OCI-LY1 (cell line): ENCODE data around the gene CELF2.

Experiments
- H2AFZ ChIP-seq: fragments of 200-600 bp; sonication (generic), shearing (Covaris generic); 2 replicates; pipeline ENCODE4 v1.6.0; 2014; ENCODE audit warnings: antibody characterized with exemption, mild to moderate bottlenecking, low read length
- H3F3A ChIP-seq: fragments of 200-600 bp; sonication (generic), shearing (Covaris generic); 2 replicates; pipeline ENCODE4 v1.6.0; 2014; ENCODE audit warnings: mild to moderate bottlenecking, antibody characterized with exemption, low read length, moderate library complexity; ENCODE audit not compliant: insufficient read depth
- H3K27ac ChIP-seq: fragments of 200-600 bp; sonication (generic); 2 replicates; pipeline ENCODE4 v1.5.1; 2014; ENCODE audit warnings: low read length, mixed run types, mild to moderate bottlenecking, low read depth; ENCODE audit not compliant: poor library complexity, severe bottlenecking
- H3K27me3 ChIP-seq: fragments of 200-600 bp; sonication (generic); 2 replicates; pipeline ENCODE4 v1.6.0; 2014; ENCODE audit warnings: antibody characterized with exemption, mild to moderate bottlenecking, low read length, moderate library complexity; ENCODE audit not compliant: insufficient read depth
- H3K36me3 ChIP-seq: fragments of 200-600 bp; sonication (generic); 2 replicates; pipeline ENCODE4 v1.6.1; 2014; ENCODE audit warnings: mild to moderate bottlenecking, antibody characterized with exemption, low read length, moderate library complexity, mixed read lengths; ENCODE audit not compliant: insufficient read depth
- H3K4me1 ChIP-seq: fragments of 200-600 bp; sonication (generic); 2 replicates; pipeline ENCODE4 v1.5.1; 2014; ENCODE audit warnings: mild to moderate bottlenecking, low read length, moderate library complexity; ENCODE audit not compliant: insufficient read depth, severe bottlenecking
- H3K4me2 ChIP-seq: fragments of 200-600 bp; sonication (generic), shearing (Covaris generic); 2 replicates; pipeline ENCODE4 v1.6.1; 2014; ENCODE audit warnings: low read length
- H3K4me3 ChIP-seq: fragments of 200-600 bp; sonication (generic); 2 replicates; pipeline ENCODE4 v1.5.1; 2014; ENCODE audit warnings: low read length, low read depth, mild to moderate bottlenecking, mixed read lengths; ENCODE audit not compliant: poor library complexity, severe bottlenecking
- H3K79me2 ChIP-seq: fragments of 200-600 bp; shearing (Covaris generic); 2 replicates; pipeline ENCODE4 v1.6.1; 2016; ENCODE audit warnings: mixed run types, low read length, mixed read lengths; ENCODE audit not compliant: insufficient read depth
- H3K9ac ChIP-seq: fragments of 200-600 bp; sonication (generic), shearing (Covaris generic); 2 replicates; pipeline ENCODE4 v1.6.1; 2014; ENCODE audit warnings: mild to moderate bottlenecking, low read length, mixed read lengths
- H3K9me2 ChIP-seq: fragments of 200-600 bp; sonication (generic), shearing (Covaris generic); 2 replicates; pipeline ENCODE4 v1.6.1; 2014; ENCODE audit warnings: low read depth, mild to moderate bottlenecking, low read length, mixed read lengths
- H3K9me3 ChIP-seq: fragments of 200-600 bp; shearing (Covaris generic); 2 replicates; pipeline ENCODE4 v1.6.1; 2014; ENCODE audit warnings: low read length, mixed read lengths
- H4K20me1 ChIP-seq: fragments of 200-600 bp; sonication (generic), shearing (Covaris generic); 2 replicates; pipeline ENCODE4 v1.6.0; 2016; ENCODE audit warnings: mild to moderate bottlenecking, low read length; ENCODE audit not compliant: insufficient read depth
- EZH2 ChIP-seq: fragments of 200-600 bp; sonication (generic), shearing (Covaris generic); IDR thresholded peaks from 2 replicates; pipeline ENCODE4 v1.8.0; 2017; ENCODE audit warnings: borderline replicate concordance, mixed run types, mild to moderate bottlenecking, antibody characterized with exemption, low read length, moderate library complexity, mixed read lengths
- TF ChIP-seq, protein P1 (sequence below): fragments of 200-600 bp; sonication (generic), shearing (Covaris generic); IDR thresholded peaks from 2 replicates; pipeline ENCODE4 v1.5.1; 2017; ENCODE audit warnings: mild to moderate bottlenecking, antibody characterized with exemption, low read length, moderate library complexity, mixed read lengths

CELF2 gene

DNA sequence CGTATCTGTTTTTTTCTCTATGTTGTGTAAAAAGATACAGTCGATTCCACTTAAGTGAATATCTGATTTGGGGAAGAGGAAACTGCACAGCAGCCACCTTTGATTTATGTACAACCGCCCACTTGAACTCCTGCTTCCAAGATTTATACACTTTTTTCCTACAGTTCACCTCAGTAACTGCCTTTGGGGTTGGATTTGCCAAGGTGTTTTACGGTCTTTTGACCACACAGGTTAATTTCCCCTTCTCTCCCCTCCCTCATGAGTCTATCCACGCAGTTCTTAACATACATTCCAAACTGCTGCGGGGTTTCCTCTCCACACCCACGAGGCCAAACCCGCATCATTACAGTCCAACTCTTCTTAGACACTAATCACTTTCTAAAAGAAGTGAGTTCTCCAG is 316.8 kb downstream of the CELF2 start:
- no peak for TF ChIP-seq EZH2
- TF ChIP-seq, protein P1, sequence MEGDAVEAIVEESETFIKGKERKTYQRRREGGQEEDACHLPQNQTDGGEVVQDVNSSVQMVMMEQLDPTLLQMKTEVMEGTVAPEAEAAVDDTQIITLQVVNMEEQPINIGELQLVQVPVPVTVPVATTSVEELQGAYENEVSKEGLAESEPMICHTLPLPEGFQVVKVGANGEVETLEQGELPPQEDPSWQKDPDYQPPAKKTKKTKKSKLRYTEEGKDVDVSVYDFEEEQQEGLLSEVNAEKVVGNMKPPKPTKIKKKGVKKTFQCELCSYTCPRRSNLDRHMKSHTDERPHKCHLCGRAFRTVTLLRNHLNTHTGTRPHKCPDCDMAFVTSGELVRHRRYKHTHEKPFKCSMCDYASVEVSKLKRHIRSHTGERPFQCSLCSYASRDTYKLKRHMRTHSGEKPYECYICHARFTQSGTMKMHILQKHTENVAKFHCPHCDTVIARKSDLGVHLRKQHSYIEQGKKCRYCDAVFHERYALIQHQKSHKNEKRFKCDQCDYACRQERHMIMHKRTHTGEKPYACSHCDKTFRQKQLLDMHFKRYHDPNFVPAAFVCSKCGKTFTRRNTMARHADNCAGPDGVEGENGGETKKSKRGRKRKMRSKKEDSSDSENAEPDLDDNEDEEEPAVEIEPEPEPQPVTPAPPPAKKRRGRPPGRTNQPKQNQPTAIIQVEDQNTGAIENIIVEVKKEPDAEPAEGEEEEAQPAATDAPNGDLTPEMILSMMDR, result no peak
- H3K9me3 ChIP-seq, result no peaks in the 10 kb centered on the region
- no peak overlapping the region for H3K9ac ChIP-seq
- H4K20me1 ChIP-seq, result no peaks in the 10 kb centered on the region
- no peaks in the 10 kb centered on the region for H3F3A ChIP-seq
- H3K9me2 ChIP-seq, result no peaks in the 10 kb centered on the region
- no peak overlapping the region for H3K4me2 ChIP-seq
- H3K4me3 ChIP-seq, result no peak overlapping the region
- no peak overlapping the region for H2AFZ ChIP-seq
- no peaks in the 10 kb centered on the region for H3K27me3 ChIP-seq
- H3K79me2 ChIP-seq, result no peaks in the 10 kb centered on the region
- H3K4me1 ChIP-seq, result no peaks in the 10 kb centered on the region
- no peak overlapping the region for H3K27ac ChIP-seq
- no peaks in the 10 kb centered on the region for H3K36me3 ChIP-seq

DNA sequence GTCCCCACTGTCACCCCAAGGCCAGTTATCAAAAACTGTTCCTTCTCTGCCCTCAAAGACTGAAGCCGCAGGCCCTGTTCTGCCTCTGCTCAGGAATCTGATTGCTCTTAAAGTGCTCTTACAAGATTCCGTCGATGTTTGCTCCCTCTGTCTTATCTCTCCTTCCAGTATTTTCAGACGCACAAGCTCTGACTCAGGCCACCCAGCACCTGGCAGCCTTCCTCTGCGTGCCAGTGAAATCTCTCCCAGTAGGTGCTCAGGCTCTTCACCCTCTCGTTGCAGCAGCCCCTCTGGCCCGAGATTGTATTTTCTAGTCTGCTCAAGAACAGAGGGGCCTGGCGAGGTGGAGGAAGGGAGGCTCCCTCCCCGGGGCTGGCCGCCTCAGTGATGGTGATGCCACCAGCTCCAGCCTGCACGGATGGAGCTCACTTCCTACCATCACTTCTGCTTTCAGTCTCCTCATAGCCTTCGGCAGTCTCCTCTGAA is 317.5 kb downstream of the CELF2 start:
- Histone ChIP-seq H2AFZ (no peak overlapping the region), H3K36me3 (no peaks in the 10 kb centered on the region), H3K9ac (no peak overlapping the region), H3K27ac (no peak overlapping the region), H3K4me3 (no peak overlapping the region), H3K4me2 (no peak overlapping the region), H3K9me2 (no peaks in the 10 kb centered on the region), H3F3A (no peaks in the 10 kb centered on the region), H3K79me2 (no peaks in the 10 kb centered on the region), H3K27me3 (no peaks in the 10 kb centered on the region), H4K20me1 (no peaks in the 10 kb centered on the region), H3K9me3 (no peaks in the 10 kb centered on the region), H3K4me1 (no peaks in the 10 kb centered on the region)
- TF ChIP-seq EZH2, result no peak
- TF ChIP-seq, protein P1, result no peak

DNA sequence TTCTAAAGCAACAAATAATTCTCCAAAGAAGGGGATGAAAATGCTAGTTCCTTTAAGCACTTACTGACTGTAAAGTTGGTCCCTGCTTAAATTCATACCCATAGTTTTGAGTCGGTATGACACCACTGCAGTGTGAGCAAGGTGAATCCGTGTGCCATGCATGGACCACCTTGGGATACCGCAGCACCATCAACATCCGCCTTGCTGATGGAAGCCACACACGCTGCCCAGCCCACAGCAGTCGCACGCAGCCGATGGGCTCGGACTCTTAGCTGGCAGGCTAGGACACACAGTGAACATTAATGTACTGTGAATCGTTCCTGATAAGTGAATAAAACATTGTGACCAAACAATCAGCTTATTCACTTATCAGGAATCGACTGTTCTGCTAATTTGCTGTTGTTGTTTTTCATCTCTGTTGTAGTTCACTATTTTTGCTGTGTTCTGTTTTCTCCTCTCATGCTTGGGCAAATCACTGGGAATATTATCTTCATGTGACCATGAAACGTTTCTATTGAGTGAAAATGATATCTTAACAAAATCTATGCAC is 318.3 kb downstream of the CELF2 start:
- no peaks in the 10 kb centered on the region for H3K9me2 ChIP-seq
- no peaks in the 10 kb centered on the region for H3F3A ChIP-seq
- H3K4me1 ChIP-seq, result no peaks in the 10 kb centered on the region
- no peaks in the 10 kb centered on the region for H3K27me3 ChIP-seq
- no peak overlapping the region for H3K27ac ChIP-seq
- H2AFZ ChIP-seq, result no peak overlapping the region
- no peaks in the 10 kb centered on the region for H3K79me2 ChIP-seq
- H3K4me3 ChIP-seq, result no peak overlapping the region
- no peaks in the 10 kb centered on the region for H4K20me1 ChIP-seq
- no peaks in the 10 kb centered on the region for H3K9me3 ChIP-seq
- no peak for TF ChIP-seq EZH2
- TF ChIP-seq, protein P1, result no peak
- no peak overlapping the region for H3K9ac ChIP-seq
- no peaks in the 10 kb centered on the region for H3K36me3 ChIP-seq
- no peak overlapping the region for H3K4me2 ChIP-seq
